Stimulated activated CD8-positive, alpha-beta memory T cell treated with anti-CD3 and anti-CD28 coated beads, Interleukin-7, amount 100 ng/mL, for 48 hours (primary cell): ENCODE data around the gene GRIN2A.

ENCODE experiments used
- DNase-seq, 2 donors: peaks; one replicate each; pipeline ENCODE4 v3.0.0-alpha.2; 2020; ENCODE audit warnings: low read depth in 1 of 2; ENCODE audit errors: extremely low read depth in 1 of 2

GRIN2A gene

DNA sequence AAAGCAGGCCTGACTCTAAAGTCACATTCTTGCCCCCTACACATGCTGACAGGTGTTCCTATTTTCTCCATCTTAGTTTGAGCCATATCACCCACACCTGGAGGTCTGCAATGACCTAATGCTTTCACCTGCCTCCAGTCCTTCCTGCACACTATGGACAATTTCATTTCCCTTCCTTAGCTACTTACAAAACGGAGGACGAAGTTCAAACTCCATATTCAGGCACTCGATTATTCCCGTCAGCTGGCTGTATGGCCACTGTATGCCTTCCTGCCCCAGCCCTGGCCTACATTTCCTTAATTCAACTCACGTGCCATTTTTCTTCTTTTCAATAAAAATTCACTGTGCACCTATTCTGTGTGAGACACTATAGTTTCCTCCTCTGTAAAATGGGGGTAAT, 44.9 kb downstream of the GRIN2A start:
- DNase-seq: no peak

DNA sequence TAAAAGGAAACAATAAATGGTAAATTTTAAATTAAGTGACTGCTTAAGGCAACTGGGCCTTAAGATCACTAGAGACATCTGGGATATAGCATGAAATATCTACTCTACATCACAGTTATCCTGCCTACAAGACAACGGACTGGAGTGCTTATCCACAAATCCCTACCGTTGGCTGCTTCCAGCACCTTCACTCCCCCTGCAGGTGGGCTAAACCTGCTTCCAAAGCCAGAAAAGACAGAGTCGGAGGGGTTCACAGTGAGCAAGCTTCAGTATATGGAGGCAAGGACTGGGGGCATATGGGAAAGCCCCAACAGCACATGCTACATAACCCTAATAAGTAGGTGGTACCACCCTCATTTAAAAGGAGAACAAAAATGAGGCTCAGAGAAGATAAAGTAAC, 45.3 kb downstream of the GRIN2A start:
- no peak for DNase-seq

DNA sequence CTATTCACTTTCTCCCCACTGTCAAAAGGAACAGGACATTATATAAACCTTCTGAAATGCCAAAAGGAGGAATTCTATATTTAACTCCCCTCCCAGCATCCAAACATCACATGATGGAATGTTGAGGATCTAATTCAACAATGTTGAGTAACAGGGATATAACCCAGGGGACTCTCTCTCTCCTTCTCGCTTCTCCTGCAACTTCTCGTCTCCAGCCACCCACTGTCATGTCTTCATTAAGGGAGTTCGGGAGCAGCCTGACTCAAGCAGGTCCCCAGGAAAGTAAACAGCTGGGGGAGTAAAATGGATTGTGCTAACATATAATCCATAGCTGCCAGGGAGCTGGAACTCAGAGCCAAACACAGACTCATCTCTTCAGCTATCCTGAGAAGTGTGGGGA, 51.7 kb downstream of the GRIN2A start:
- no peak for DNase-seq

DNA sequence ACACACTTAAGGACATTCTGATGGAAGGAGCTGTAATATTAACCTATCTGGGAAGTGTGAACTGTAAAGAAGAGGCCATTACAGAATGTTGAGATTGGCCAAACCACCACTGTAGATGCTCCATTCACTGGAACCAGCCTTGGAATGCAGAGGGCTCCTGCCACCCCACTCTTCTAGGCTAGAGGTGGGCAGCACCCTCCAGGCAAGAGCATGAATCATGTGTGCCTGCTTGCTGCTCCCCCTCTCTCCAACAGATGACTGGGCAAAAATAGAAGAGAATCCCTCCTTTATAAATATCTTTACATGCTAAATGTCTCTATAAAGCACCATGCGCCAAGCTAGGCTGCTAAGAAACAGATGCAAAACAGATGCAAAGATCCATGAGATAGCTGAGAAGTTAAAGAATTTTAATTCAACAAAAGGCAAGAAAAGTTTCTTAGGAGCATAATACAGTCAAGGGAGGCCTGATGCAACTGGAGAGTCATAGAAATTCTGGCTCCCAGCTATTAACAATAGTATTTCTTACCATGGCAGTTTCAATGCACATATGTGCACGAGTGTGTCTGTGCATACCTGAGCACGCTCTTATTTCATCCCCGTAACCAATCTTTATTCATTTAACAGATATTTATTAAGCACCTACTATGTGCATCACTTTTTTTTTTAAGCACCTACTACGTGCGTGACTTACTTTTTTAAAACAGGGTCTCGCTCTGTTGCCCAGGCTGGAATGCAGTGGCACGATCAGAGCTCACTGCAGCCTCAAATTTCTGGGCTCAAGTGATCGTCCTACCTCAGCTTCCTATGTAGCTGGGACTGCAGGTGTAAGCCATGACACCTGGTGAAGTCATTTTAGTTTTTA, 53.6 kb downstream of the GRIN2A start:
- DNase-seq: no peak

DNA sequence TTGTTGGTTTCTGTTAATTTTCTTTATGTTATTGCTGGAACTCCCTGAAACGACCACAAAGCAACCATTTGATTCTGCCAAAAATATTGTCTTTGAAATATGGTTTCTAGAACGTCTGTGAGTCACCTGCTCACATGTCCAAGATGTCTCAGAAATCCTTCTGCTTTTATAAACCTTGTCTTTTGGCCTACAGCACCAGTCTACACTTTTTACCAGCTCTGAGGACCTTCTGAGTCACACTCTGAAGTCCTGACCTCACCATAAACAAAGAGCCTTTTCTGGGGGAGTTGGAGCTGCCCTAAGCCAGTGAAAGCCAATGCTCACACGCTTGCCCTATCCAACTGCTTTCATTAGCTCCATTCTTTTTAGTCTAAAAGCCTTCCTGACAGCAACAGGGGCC, 55.5 kb downstream of the GRIN2A start:
- DNase-seq: no peak

DNA sequence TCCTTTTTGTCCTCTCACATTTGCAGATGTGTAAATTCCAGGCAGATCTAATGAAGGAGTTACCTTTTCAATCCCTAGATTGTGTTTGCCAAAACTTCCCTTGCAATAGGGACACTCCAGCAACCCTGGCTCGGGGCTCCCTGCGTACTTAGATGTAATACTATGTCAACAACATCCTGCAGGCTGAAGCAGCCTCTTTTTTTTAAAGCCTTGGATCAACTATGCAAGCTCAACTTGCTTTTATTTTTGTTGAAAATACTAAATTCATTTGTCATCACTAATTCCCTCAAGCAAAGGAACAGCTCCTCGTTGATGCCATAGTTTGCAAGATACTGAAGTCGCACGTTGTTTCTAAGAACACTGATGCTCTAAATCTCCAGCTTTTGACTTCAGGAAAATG, 59.1 kb downstream of the GRIN2A start:
- no peak for DNase-seq

DNA sequence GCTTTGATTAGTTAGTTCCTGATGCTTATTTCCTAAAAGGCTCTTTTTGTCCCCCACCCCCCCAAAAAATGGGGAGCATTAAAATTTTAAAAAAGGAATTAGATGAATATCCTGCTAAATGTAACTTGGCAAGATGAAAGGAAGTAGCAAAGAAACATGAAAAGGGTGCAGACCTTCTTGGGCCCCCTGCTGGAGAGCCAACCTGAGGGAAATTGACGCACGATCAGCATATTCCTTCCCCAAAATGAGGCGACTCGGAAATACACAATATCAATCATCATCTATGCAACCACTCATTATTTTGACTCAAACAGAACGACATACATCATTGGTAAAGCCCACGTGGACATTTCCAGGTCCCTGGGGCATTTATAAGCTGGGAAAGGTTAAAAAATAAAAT, 59.7 kb downstream of the GRIN2A start:
- DNase-seq: no peak

DNA sequence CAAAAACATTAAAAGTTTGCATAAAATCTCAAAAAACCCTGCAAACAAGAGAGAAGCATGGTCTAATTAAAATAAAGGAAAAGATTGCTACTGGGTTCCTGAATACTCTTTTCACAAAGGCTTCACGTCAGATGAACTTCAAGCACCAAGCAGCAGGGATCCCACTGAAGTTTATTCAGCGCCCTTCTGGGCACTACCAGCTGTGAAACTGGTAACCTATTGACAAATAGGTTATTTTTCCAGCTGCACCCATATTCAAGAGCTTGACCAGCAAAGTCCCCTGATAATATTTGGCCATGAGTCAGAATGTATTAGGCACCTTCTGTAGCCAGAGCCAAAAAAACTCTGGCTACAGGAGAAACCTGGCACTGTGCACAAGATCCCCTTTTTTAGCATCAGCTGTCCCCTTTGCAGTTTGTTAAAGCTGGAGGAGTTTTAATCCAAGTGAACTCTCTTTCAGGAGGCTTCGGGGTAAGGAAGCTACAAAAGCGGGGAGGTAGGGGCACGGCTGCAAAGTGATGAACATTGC, 60.3 kb downstream of the GRIN2A start:
- DNase-seq: no peak

DNA sequence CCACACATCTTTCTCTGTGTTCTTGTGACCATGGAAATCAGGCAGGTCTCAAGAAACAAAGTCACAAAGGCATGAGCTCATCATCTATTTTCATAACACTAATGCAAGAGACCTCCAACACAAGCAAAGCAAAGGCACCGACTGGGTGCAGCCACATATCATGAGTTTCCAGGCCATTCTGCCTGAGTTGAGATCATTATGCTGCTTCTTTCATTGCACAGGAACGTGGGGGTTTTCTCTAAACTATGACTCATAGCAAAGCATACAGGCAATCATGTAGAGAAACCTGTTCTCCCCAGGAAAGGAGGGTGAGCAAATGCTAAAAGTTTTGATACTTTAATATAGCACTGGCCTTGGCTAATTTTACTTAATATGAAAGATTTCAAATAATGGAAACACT, 60.7 kb downstream of the GRIN2A start:
- no peak for DNase-seq

DNA sequence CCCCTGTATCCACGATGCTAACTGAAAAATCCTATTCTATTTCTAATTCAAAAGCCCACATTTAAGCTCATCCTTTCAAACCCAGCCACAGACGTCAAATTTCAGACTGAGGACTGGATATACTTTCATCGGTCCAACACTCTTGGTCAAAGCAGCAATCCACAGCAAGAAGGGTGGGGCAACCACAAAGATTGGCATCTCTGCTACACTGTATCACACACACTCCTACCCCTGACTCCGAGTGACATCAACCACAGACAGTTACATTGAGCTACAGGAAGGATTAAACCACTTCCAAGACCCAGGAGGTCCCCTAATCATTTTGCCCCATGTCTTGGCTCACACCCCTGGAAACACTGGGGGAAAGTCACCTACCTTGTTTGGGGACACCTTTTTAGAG, 61.3 kb downstream of the GRIN2A start:
- DNase-seq: no peak

DNA sequence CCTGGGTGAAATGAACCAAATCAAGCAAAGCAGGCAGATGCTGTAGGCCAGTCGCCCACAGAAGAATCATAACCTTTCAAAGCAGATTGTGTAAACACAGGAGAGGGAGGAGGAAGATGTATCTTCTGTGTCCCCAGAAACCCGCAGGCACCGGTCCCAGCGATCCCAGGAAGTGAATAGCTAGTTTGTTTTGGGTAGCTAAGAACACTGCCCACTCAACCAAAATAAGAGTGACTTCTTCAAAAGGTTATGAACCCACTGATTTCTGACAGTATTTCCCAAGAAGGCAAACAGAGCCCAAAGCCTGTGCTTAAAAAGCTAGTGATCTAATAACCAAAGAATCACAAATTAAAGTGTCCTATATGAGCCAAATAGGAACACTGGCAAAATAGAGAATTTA, 67.8 kb downstream of the GRIN2A start:
- no peak for DNase-seq

DNA sequence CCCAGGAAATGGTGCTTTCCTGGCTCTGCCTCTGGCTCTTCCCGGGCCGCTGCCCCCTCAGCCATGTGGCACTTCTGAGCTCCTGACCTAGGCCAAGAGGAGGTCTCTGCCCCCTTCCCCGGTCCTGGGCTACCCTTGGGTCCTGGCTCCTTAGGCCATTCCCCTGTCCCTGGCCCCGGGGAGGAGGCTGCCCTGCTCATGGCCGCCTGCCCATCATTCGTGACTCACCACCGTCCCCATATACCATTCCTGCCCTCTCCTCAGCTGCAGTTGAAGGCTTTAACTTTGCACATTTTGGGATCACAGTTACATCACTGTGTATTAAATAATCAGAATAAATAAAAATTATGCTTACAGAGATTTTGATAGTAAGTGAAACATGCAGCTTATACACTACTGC, 69.0 kb downstream of the GRIN2A start:
- DNase-seq: no peak

DNA sequence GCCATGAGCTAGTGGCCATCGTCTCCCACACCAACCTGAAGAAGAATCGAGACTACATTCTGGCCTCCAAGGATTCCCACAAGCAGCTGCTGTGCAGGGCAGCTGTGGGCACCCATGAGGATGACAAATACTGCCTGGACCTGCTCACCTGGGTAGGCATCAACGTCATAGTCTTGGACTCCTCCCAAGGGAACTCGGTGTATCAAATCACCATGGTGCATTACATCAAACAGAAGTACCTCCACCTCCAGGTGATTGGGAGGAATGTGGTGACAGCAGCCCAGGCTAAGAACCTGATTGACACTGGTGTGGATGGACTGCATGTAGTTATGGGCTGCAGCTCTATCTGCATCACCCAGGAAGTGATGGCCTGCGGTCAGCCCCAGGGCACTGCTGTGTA, 70.2 kb downstream of the GRIN2A start:
- DNase-seq: no peak

DNA sequence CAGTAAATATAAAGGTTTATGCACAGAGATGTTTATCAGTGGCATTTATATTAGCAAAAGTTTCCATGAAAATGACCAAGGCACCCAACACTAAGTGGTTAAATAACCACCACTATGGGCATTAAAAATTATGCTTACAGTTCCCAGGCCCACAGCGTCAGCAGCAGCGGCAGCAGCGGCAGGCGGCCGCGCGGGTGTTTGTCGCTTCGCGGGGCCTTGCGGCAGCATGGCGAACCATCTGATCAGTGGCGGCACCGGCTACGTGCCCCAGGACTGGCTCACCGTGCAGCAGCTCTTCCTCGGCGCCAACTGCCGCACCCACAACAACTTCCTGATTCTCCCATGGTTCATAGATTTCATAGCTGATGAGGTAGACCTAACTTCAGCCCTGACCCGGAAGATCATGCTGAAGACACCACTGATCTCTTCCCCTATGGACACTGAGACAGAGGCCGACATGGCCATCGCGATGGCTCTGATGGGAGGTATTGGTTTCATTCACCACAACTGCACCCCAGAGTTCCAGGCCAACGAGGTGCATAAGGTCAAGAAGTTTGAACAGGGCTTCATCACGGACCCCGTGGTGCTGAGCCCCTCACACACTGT, 71.0 kb downstream of the GRIN2A start:
- DNase-seq: no peak

DNA sequence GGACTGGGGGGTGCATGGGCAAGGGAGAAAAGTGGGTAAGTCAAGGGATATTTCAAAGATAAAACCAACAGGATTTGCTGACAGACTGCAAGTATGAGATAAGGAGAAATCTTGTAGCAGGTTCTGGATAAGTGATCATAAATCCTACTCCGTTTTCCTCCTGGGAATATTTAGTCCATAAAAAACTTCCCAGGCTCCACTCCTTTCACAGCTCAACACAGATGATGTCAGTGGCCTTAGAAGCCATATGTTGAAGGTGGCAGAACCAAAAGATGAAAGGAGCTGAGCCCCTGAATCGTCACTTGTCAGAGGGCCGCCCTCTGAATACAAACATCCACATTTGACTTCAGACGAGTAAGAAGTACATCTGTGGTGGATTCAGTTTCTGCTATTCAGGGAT, 71.7 kb downstream of the GRIN2A start:
- no peak for DNase-seq

DNA sequence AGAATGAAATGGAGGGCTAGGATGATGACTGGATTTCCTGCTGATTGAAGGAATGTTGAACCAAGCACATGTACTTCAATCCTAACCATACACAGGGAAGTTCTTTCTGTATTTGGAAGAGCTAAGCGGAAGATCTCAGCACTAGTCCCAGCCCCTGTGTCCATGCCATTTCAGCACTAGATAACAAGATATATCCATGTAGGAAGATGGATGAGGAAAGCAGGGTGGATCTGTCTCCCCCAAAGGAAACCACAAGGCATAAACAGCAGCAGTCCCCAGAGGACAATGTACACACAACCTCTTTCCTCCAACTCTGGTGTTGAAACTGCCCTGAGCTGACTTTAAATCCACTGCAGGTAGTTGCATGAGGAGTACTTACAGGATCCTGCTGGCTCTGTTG, 75.1 kb downstream of the GRIN2A start:
- DNase-seq: no peak

DNA sequence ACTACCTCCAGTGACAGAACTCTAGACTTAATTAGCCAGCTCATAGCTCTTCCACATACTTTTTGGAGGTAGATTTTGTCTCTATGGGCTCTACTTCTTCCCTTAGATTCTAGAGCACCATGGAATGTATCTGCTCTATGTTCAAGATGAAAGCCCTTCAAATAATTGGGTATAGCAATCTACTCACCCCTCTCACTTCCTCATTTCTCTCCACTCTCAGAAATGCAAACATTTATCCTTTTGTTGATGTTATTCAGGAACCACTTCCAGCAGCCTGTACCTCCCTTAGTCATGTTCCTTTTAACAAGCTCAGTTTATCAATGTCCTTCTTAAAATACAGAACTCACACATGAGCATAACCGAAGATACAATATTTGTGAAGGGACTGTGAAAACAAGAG, 78.5 kb downstream of the GRIN2A start:
- DNase-seq: no peak

DNA sequence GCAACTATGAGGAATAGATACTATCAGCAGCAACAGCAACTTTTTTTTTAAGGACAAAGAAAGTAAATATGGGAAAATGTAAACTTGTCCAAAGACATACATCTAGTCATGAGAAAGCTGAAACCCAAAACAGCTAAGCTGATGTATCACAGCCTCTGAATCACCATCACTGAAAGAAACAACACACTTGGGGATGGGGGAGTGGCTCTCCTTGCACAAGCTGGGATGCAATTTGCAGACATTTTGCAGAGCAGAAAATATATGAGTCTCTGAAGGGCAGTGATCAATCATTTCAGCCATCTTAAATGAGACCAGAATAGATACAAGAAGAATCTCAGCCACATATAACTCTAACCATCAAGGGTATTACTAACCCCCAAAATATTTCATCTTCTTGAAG, 79.1 kb downstream of the GRIN2A start:
- DNase-seq: no peak

DNA sequence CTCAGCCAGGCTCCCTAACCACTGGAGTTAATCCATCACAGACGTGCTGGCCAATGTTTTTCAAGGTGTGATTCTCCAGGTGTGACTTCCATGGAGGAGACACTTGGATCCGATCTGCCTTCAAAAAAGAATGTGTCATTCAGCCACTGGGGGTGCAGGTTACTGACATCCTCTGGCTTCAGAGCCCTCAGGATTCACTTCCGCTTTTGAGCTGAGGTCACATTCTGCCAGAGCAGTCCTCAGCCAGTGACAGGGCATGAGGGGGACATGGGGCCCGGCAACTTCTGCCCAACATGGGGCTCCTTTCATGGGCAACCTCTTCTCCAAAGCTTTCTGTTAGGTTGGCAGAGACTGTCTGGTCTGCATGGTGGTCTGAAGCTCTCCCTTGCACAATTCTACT, 81.4 kb downstream of the GRIN2A start:
- DNase-seq: no peak

DNA sequence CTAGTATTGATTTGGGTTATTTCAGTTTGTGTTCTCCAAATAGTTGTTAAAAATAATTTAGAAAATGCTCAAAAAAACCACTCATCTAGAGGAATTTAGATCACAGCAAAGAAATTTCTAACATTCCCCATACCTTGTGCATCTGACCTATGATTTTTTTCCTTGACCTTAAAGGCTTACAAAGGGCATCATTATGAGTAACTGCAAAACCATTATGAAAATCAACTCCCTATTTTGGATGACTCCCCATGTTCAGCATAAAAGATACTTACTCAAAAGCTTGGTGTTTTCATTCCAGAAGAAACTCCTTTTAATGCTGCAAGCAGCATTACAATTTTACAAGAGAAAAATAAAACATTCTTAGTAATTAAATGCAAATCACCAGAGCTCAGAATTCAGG, 83.2 kb downstream of the GRIN2A start:
- no peak for DNase-seq

DNA sequence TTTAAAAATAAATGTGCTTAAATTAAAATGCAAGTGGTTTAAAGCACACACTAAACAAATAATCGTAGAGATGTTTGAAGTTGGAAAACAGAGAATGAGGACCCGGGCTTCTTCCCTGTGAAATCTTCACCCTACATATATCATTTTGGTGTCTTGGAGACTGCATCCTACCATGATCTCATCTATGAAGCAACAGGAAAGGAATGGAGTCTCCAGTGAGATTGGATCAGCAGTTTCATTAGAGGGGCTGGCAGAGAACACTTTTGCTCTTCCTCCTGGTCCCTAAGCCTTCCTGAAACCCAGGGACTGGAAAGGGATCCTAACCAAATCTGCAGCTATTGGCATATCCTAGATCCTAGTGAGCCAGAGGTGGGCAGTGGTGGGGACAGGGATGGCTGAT, 85.0 kb downstream of the GRIN2A start:
- no peak for DNase-seq

DNA sequence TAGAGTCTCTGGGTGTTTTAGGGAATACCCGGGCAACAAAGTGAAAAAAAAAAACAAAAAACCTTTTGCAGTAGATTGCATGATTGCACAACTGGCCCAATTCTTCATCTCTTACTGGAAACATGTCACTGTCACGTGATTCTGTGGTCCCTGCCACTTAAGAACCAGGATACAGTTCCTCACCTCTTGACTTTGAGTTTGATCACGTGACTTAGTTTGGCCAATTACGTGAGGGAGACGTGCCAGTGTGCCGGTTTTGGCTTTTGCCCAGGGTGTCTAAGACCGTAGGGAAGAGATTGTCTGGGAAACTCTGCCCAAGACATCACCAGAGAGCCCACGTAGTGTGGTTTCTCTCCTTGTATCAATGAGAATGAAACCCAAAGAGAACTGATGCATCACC, 88.7 kb downstream of the GRIN2A start:
- DNase-seq: no peak

DNA sequence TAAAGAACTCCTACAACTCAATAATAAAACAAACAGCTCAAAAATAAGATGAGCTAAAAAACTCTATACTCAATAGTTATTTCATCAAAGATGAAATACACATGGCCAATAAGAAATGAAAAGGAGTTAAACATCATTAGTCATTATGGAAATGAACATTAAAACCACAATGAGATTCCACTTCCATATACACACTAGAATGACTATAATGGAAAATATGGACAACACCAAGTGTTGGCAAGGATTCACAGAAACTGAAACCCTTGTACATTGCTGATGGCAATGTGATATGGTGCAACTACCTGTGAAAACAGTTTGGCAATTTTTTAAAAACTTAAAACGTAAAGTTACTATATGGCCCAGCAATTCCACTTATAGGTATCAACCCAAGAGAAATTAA, 91.4 kb downstream of the GRIN2A start:
- no peak for DNase-seq
